CD4-positive, alpha-beta T cell (primary cell): Measurements from ENCODE around the gene SBNO2. TPM values are rescaled to one million over a fixed set of nuclear protein-coding genes. Genes with fewer than 3 reads are reported as not detected.

Source experiments
- ATAC-seq: fragments of 200-7000 bp; cut with Tn5 transposase; one replicate; pipeline ENCODE4 v1.10.0; 2022; ENCODE audit warnings: mild to moderate bottlenecking; ENCODE audit not compliant: poor library complexity
- CTCF ChIA-PET: fragments of 350-600 bp; sonication (Branson Sonifier 250); formaldehyde crosslinking; loops from one replicate; lab custom pipeline; 2021; ENCODE audit warnings: antibody characterized with exemption, inconsistent platforms; lab: Charles Lee
- POLR2A ChIA-PET: fragments of 350-600 bp; sonication (Branson Sonifier 250); formaldehyde crosslinking; loops from one replicate; lab custom pipeline; 2021; ENCODE audit warnings: antibody characterized with exemption, inconsistent platforms; lab: Charles Lee
- DNase-seq, 14 experiments: peaks; one replicate each; pipeline ENCODE4 v3.0.0-alpha.2; 2013 to 2020; ENCODE audit warnings: mixed read lengths in 2 of 14
- H3K27ac ChIP-seq, 2 donors: one replicate each; pipeline versions ENCODE4 v1.5.1 to v1.7.0; 2013; ENCODE audit warnings: low read length in 2 of 2, low read depth in 1 of 2, mild to moderate bottlenecking in 1 of 2
- H3K27me3 ChIP-seq, 2 experiments: 1 replicate in 1 of 2; 2 replicates in 1 of 2; pipeline versions ENCODE4 v1.6.1 to v1.7.0; 2013; ENCODE audit warnings: low read length in 2 of 2, control low read depth in 1 of 2, mild to moderate bottlenecking in 1 of 2, moderate library complexity in 1 of 2; ENCODE audit not compliant: insufficient read depth in 2 of 2, control insufficient read depth in 1 of 2
- H3K36me3 ChIP-seq: one replicate; pipeline ENCODE4 v1.6.1; 2013; ENCODE audit warnings: low read length, control low read depth; ENCODE audit not compliant: insufficient read depth
- H3K4me1 ChIP-seq: one replicate; pipeline ENCODE4 v1.6.1; 2013; ENCODE audit warnings: low read length, control low read depth; ENCODE audit not compliant: insufficient read depth
- H3K4me3 ChIP-seq: one replicate; pipeline ENCODE4 v1.5.1; 2013; ENCODE audit warnings: mild to moderate bottlenecking, low read length, moderate library complexity
- H3K9me3 ChIP-seq, 2 experiments: 1 replicate in 1 of 2; 2 replicates in 1 of 2; pipeline versions ENCODE4 v1.6.1 to v1.7.0; 2013; ENCODE audit warnings: low read length in 2 of 2, mild to moderate bottlenecking in 2 of 2, control low read depth in 1 of 2, moderate library complexity in 1 of 2; ENCODE audit not compliant: control insufficient read depth in 1 of 2, insufficient read depth in 1 of 2
- H3K27ac Mint-ChIP-seq: one replicate; pipeline ENCODE4 v1.8.0; 2020; ENCODE audit warnings: mixed read lengths
- H3K27me3 Mint-ChIP-seq: one replicate; pipeline ENCODE4 v1.8.0; 2021; ENCODE audit warnings: mixed read lengths
- H3K36me3 Mint-ChIP-seq: one replicate; pipeline ENCODE4 v1.8.0; 2021; ENCODE audit warnings: low read depth, mixed read lengths
- H3K4me1 Mint-ChIP-seq: one replicate; pipeline ENCODE4 v1.8.0; 2021; ENCODE audit warnings: low read depth, mixed read lengths
- H3K4me3 Mint-ChIP-seq: one replicate; pipeline ENCODE4 v1.8.0; 2020; ENCODE audit warnings: mild to moderate bottlenecking, mixed read lengths
- H3K9me3 Mint-ChIP-seq: one replicate; pipeline ENCODE4 v1.8.0; 2020; ENCODE audit warnings: mixed read lengths
- CTCF ChIP-seq: fragments of 200-600 bp; IDR thresholded peaks from one replicate; pipeline ENCODE4 v1.8.0; 2022; ENCODE audit warnings: antibody characterized with exemption, mild to moderate bottlenecking
- intact Hi-C, 2 experiments: fragments of 100-400 bp; cut with DNase I in 1 of 2; cut with micrococcal nuclease in 1 of 2; formaldehyde crosslinking; loops; one replicate each; pipeline versions ENCODE4 v1.15.1 to v1.9.0; 2023 to 2025; cut with DNase I, micrococcal nuclease
- total RNA-seq, 174 experiments: library from RNA in 2 of 174; stranded (reverse) in 2 of 174; gene quantifications; one replicate each; pipeline ENCODE4 v1.2.3 and lab custom pipeline; 2021 to 2026

The SBNO2 gene
- total RNA-seq, 2 experiments from 2014 or later: 126 to 137 TPM

- H3K36me3 Mint-ChIP-seq: no peaks in the 10 kb centered on the region
- intact Hi-C loops: no loop called here
- DNase-seq (no peak), ATAC-seq (no peak)
- ChIA-PET POLR2A (no interaction called here), CTCF (interaction anchor here (0.5 kb wide), 1 partner anchor 430 kb away, joined by 3 read pairs; no protein-coding TSS in a partner anchor)
- H3K4me3 Mint-ChIP-seq: no peak overlapping the region
- Histone ChIP-seq H3K4me3 (no peak overlapping the region), H3K36me3 (no peaks in the 10 kb centered on the region), H3K27ac (no peak overlapping the region), H3K9me3 (no peaks in the 10 kb centered on the region), H3K27me3 (no peaks in the 10 kb centered on the region), H3K4me1 (peaks cover 20% of the 10 kb centered on the region)
- no peaks in the 10 kb centered on the region for H3K27me3 Mint-ChIP-seq
- H3K27ac Mint-ChIP-seq: no peak overlapping the region
- H3K9me3 Mint-ChIP-seq: no peaks in the 10 kb centered on the region
- peaks cover 13% of the 10 kb centered on the region for H3K4me1 Mint-ChIP-seq
- no peak for TF ChIP-seq CTCF
Measured at GRCh38 chr19:1199531-1199930, 25.5 kb upstream of the SBNO2 start.

- ChIA-PET CTCF (interaction anchor here (1.6 kb wide), 1 partner anchor 76 kb away, joined by 3 read pairs; no protein-coding TSS in a partner anchor), POLR2A (no interaction called here)
- ATAC-seq: peak; percentile 46
- Histone ChIP-seq H3K4me3 (no peak overlapping the region), H3K9me3 (no peaks in the 10 kb centered on the region), H3K27ac (no peak overlapping the region), H3K36me3 (no peaks in the 10 kb centered on the region), H3K27me3 (no peaks in the 10 kb centered on the region), H3K4me1 (peaks cover 50% of the 10 kb centered on the region)
- H3K4me3 Mint-ChIP-seq: peak overlapping the region; percentile 64
- no peaks in the 10 kb centered on the region for H3K36me3 Mint-ChIP-seq
- peak overlapping the region; percentile 72 for H3K27ac Mint-ChIP-seq
- DNase-seq: peak in 13 of 14 experiments; percentile 31 to 79 (median 50)
- no peak for TF ChIP-seq CTCF
- H3K4me1 Mint-ChIP-seq: peaks cover 22% of the 10 kb centered on the region
- no peaks in the 10 kb centered on the region for H3K27me3 Mint-ChIP-seq
- intact Hi-C loops: no loop called here
- H3K9me3 Mint-ChIP-seq: no peaks in the 10 kb centered on the region
Measured at GRCh38 chr19:1189419-1189818, 15.4 kb upstream of the SBNO2 start.

GRCh38 chr19:1183543-1184172 is 9.6 kb upstream of the SBNO2 start:
- intact Hi-C loops: no loop called here

More at GRCh38 chr19:1183543-1184172, 9.6 kb upstream of the SBNO2 start:
- H3K9me3 Mint-ChIP-seq: no peaks in the 10 kb centered on the region
- Histone ChIP-seq H3K36me3 (no peaks in the 10 kb centered on the region), H3K27ac (no peak overlapping the region), H3K27me3 (no peaks in the 10 kb centered on the region), H3K4me1 (peaks cover 10% of the 10 kb centered on the region), H3K9me3 (no peaks in the 10 kb centered on the region), H3K4me3 (no peak overlapping the region)
- peaks cover 12% of the 10 kb centered on the region for H3K4me1 Mint-ChIP-seq
- H3K27me3 Mint-ChIP-seq: no peaks in the 10 kb centered on the region
- H3K36me3 Mint-ChIP-seq: no peaks in the 10 kb centered on the region
- peak in 1 of 14 experiments; percentile 21 for DNase-seq
- no peak for ATAC-seq
- CTCF ChIA-PET: no interaction called here
- no peak for TF ChIP-seq CTCF
- no peak overlapping the region for H3K27ac Mint-ChIP-seq
- POLR2A ChIA-PET: no interaction called here
- no peak overlapping the region for H3K4me3 Mint-ChIP-seq
